Umbilical cord (tissue), 2 donors: ENCODE data around the gene ZDHHC18. TPM values are rescaled to one million over a fixed set of nuclear protein-coding genes. Genes with fewer than 3 reads are reported as not detected.

Experiments
- DNase-seq: peaks from one replicate; pipeline ENCODE4 v3.0.0-alpha.2; 2015; ENCODE audit warnings: low spot score
- total RNA-seq: library from RNA; depleted of rRNA; stranded (reverse); fragments of >200 nt; gene quantifications from one replicate; pipeline ENCODE4 v1.2.3, GENCODE V29; 2014; ENCODE audit warnings: low replicate concordance; ENCODE audit not compliant: insufficient read depth

Gene ZDHHC18
- total RNA-seq, 1 donor from 2014 or later: 16.4 TPM

- DNase-seq: no peak
These were observed 70.9 kb downstream of the ZDHHC18 start for GRCh38 chr1:26897351-26897750.

DNA sequence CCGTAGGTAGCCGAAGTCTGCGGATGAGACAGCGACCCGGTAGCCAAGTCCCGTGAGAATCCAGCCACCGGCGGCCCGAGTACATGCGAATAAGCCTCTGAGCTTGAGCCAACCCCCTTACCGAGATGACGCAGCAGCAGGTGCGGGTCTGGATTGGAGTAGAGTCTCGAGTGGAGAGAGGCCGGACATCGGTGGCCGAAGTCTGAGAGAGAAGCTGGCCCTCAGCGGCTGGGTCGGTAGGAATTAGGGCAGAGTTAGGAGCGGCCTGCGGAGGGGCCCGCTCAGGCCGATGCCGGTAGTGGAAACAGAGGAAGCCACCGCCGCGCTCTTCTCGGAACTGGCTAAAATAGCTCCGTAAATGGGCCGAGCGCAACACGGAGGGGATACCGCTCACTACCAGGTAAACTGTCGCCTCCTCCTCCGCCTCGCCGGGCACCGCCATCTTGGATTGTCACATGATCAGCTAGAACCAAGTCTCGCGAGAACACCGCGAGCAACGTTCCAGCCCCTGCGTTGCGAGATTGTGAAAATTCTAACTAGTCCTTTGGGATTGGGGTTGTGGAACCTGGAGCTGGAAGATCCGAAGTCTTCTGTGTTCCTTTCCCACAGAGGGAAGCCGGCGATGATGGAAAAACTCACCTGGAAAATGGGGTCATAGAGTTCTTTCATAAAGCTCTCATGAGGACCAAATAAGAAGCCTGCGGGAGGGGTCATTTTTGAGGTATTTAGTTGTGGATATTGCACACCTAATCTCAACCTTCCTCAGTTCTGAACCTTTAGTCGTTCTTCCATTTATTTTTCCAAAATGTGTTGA is 73.7 kb downstream of the ZDHHC18 start, which contains the start of gene GPATCH3:
Gene GPATCH3, minus strand, starts transcription at position 467 of the 814 bp plus-strand sequence. Its CDS starts 25 bp downstream, at position 442.
- peak; percentile 94 for DNase-seq

DNA sequence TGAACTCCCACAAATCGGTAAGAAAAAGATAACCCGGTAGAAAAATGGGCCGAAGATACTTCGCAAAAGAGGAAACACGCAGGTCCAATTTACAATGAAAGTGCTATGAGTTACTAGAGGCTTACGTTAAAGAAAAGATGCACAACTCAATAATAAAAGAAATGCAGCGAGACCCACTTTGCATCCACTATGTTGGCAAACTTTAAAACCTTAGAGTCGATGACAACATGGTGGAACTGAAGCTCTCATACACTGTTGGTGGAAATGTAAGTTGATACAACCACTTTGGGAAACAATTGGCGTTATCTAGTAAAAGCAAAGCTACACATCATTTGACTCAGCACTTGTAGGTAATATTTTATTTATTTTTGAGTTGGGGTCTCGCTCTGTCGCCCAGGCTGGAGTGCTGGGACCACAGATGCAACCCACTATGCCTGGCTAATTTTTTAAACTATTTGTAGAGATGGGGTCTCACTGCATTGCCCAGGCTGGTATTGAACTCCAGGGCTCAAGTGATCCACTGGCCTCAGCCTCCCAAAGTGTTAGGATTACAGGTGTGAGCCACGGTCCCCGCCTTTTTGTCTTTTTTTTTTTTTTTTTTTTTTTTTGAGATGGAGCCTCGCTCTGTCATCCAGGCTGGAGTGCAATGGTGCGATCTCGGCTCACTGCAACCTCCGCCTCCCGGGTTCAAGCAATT is 74.5 kb downstream of the ZDHHC18 start:
- DNase-seq: no peak

Other genes with a start within 250 kb of the ZDHHC18 start
- 28.4 TPM for gene ARID1A, start 130.7 kb upstream of the ZDHHC18 start, total RNA-seq
- gene PIGV, start 38.7 kb upstream of the ZDHHC18 start, total RNA-seq: 11.1 TPM
- gene SFN, start 36.5 kb downstream of the ZDHHC18 start, total RNA-seq: 21.4 TPM
- 6.3 TPM for gene GPN2, start 63.6 kb downstream of the ZDHHC18 start, total RNA-seq
- gene GPATCH3, start 73.8 kb downstream of the ZDHHC18 start, total RNA-seq: 5.3 TPM
- gene NR0B2, start 87.3 kb downstream of the ZDHHC18 start, total RNA-seq: not detected
- 18.5 TPM for gene NUDC, start 95.1 kb downstream of the ZDHHC18 start, total RNA-seq
- 3.1 TPM for gene KDF1, start 133.8 kb downstream of the ZDHHC18 start, total RNA-seq
- 12.0 TPM for gene TRNP1, start 167.0 kb downstream of the ZDHHC18 start, total RNA-seq
- 38.8 TPM for gene TENT5B, start 186.2 kb downstream of the ZDHHC18 start, total RNA-seq